GM06990 (cell line): ENCODE measurements around the gene RPS6KA5.

Source experiments
- DNase-seq: peaks from one replicate; pipeline ENCODE4 v3.0.0-alpha.2; 2011; ENCODE audit not compliant: insufficient read length; ENCODE audit errors: extremely low read depth
- H3K27me3 ChIP-seq: replicated peaks from 2 replicates; pipeline ENCODE4 v1.6.0; 2011; ENCODE audit warnings: low read length; ENCODE audit not compliant: control insufficient read depth, insufficient read depth
- H3K36me3 ChIP-seq: 2 replicates; pipeline ENCODE4 v1.5.1; 2011; ENCODE audit warnings: low read length; ENCODE audit not compliant: control insufficient read depth, insufficient read depth
- H3K4me3 ChIP-seq: replicated peaks from 2 replicates; pipeline ENCODE4 v1.5.1; 2011; ENCODE audit warnings: low read depth, mild to moderate bottlenecking, control low read depth, low read length
- TF ChIP-seq, protein P1 (sequence below): IDR thresholded peaks from 2 replicates; pipeline ENCODE4 v1.5.1; 2011; ENCODE audit warnings: low read length, control low read depth, mild to moderate bottlenecking, inconsistent platforms; ENCODE audit not compliant: insufficient read depth, poor library complexity, severe bottlenecking

The RPS6KA5 gene

DNA sequence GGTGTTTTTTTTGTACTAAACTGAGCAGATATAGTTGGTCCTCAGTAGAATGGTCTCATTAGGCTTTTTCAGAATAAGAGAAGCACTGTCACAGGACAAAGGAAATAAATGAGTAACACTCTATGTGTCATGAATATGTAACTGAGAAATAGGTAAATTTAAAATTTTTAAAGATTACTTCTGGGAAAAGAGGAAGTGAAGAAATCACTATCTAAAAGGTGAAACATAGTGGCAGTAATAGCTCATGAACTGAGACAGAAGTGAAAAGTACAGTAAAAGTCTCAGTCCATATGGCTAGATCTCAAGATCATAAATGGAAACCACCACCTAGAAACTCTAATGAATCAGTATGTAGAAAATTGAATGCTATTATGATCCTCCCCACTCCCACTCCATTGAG lies 154.9 kb downstream of the RPS6KA5 start:
- no peaks in the 10 kb centered on the region for H3K36me3 ChIP-seq
- TF ChIP-seq, protein P1, sequence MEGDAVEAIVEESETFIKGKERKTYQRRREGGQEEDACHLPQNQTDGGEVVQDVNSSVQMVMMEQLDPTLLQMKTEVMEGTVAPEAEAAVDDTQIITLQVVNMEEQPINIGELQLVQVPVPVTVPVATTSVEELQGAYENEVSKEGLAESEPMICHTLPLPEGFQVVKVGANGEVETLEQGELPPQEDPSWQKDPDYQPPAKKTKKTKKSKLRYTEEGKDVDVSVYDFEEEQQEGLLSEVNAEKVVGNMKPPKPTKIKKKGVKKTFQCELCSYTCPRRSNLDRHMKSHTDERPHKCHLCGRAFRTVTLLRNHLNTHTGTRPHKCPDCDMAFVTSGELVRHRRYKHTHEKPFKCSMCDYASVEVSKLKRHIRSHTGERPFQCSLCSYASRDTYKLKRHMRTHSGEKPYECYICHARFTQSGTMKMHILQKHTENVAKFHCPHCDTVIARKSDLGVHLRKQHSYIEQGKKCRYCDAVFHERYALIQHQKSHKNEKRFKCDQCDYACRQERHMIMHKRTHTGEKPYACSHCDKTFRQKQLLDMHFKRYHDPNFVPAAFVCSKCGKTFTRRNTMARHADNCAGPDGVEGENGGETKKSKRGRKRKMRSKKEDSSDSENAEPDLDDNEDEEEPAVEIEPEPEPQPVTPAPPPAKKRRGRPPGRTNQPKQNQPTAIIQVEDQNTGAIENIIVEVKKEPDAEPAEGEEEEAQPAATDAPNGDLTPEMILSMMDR = no peak
- H3K27me3 ChIP-seq = no peaks in the 10 kb centered on the region
- H3K4me3 ChIP-seq = no peak overlapping the region
- DNase-seq = peak; percentile 37

DNA sequence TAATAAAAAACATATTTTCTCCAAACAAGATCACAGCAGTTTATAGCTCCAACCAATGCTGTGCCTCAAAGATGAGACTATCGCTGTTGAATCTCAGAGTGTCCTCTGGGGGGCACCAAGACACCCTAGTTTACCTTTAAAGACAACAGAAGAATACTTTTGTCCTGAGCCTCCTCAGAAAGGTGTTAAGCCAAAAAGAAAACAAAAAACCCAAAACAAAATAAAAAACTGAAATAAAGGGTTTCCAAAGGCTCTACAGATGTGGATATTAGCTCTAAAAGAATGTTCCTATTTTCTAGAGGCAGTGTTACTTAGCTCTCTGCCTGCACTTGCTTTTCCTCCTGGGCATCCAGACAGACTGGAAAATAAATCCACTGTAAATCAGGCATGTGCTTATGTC lies 157.3 kb downstream of the RPS6KA5 start:
- peak; percentile 7 for DNase-seq
- TF ChIP-seq, protein P1 = peak; percentile 69

DNA sequence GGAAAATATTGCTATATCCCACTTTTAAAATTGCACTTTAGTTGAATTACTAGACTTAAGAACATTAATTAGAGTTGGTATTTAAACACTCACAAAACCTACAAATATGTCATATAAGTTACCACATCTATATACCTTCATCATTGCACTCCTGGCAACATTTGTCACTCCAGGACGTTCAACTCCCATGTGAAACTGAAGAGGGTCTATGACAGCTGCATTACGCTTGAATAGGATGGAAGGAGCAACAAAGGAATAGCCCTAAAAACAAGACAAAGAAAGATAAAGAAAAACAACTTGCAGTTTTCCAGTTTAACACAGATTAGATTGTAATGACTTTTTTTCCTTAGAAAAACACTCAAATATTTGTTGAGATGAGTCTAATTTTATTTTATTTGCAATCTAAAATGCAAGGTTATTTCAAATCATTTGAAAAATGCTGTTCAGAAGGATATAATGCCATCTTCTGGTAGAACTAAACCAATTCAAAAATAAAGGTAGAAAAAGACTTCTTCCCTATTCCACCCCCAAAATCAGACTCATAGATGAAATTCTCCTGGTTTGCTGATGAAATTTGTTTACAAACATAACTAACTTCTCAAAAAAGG lies 159.9 kb downstream of the RPS6KA5 start:
- Histone ChIP-seq H3K4me3 (no peak overlapping the region), H3K27me3 (no peaks in the 10 kb centered on the region), H3K36me3 (no peaks in the 10 kb centered on the region; the same call in none of the 2 replicates)
- DNase-seq = no peak
- TF ChIP-seq, protein P1 = no peak

More for the DNA sequence above, 157.3 kb downstream of the RPS6KA5 start:
- Histone ChIP-seq H3K36me3 (no peaks in the 10 kb centered on the region), H3K4me3 (no peak overlapping the region), H3K27me3 (no peaks in the 10 kb centered on the region)

DNA sequence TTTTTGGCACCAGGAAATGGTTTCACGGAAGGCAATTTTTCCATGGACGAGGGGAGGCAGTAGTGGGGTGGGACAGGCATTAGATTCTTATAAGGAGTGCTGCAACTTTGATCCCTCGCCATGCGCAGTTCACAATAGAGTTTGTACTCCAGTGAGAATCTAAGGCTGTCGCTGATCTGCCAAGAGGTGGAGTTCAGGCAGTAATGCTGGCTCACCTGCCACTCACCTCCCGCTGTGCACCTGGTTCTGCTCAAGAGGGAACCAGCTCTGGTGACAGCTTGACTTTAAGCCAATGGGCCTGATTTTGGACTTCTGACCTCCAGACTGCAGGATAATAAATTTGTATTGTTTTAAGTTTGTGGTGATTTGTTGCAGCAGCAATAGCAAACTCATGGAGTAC lies 163.4 kb downstream of the RPS6KA5 start:
- TF ChIP-seq, protein P1 = no peak
- no peaks in the 10 kb centered on the region for H3K27me3 ChIP-seq
- DNase-seq = no peak
- no peaks in the 10 kb centered on the region; the same call in none of the 2 replicates for H3K36me3 ChIP-seq
- H3K4me3 ChIP-seq = no peak overlapping the region

DNA sequence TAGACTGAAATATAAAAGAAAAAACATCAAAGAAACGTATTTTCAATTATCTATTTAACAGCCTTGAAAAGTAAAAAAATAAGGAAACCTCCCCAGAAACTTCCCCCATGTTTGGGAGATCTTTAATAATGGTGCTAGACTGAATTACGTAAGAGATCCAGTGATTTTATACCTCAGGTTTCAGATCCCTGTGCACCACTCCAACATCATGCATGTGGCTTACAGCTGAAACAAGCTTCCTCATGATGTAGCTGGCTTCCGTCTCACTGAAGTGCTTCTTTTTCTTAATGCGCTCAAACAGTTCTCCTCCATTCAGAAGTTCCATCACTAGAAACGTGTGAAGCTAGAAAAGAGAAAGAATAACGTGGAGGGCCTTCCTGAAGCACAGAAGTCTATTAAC lies 166.2 kb downstream of the RPS6KA5 start:
- no peaks in the 10 kb centered on the region; the same call in none of the 2 replicates for H3K36me3 ChIP-seq
- DNase-seq = no peak
- H3K4me3 ChIP-seq = no peak overlapping the region
- H3K27me3 ChIP-seq = no peaks in the 10 kb centered on the region
- TF ChIP-seq, protein P1 = no peak

DNA sequence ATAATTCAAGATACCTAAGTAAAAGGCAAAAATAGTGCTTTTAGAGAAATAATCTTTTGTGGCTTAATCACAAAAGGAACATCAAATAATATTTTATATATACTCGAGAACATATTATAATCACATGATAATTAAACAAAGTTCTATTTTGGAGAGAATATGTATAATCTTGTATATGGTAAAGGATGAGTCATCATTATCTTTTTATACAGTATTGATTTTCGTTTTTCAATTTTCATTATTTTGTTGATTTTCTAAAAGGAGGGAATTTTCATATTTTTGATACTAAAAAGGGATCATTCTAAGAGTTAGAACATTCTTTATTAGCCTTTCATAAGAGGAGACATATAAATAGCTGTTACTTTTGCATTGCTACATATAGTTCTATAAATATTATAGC lies 166.9 kb downstream of the RPS6KA5 start:
- no peak overlapping the region for H3K4me3 ChIP-seq
- DNase-seq = no peak
- no peaks in the 10 kb centered on the region for H3K27me3 ChIP-seq
- no peaks in the 10 kb centered on the region; the same call in none of the 2 replicates for H3K36me3 ChIP-seq
- TF ChIP-seq, protein P1 = no peak
